NCI-H524 treated with DMSO at 0.1 percent for 48 hours (cell line): ENCODE measurements around the gene CCDC14.
"Not testable (repeated sequence)": the region's sequence is repeated elsewhere in the genome, so short reads cannot be mapped to it uniquely, and the experiment has no call there.

Experiments used
- DNase-seq: peaks from one replicate; lab custom pipeline; 2025; lab: John Stamatoyannopoulos, UW

The CCDC14 gene

GRCh38 chr3:123966799-123967198 lies 5.8 kb upstream of the CCDC14 start:
- not testable (repeated sequence) for DNase-seq

GRCh38 chr3:123964793-123965192 lies 3.8 kb upstream of the CCDC14 start:
- DNase-seq: not testable (repeated sequence)

- no peak for DNase-seq
These were observed 453 bp upstream of the CCDC14 start for GRCh38 chr3:123961508-123961856.

DNA sequence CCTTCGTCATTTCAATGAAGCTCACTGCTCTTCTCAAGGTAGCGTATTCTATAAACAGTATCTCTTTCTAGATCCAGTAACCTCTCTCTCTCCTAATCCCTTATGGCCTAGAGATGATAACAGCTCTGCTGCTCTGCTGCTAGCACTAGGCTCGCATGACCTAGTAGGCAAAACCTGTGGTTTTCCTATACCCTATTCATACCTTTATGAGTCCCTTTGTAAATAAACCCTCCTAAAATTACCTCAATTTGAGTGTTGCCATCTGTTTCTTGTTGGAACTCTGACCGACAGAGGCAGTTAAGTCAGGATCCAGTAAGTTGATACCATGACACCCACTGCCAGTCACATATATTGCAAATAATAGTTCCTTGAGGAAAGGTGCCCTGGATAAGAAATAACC lies 7.3 kb downstream of the CCDC14 start:
- peak; percentile 95 for DNase-seq

- no peak for DNase-seq
These were observed 8.0 kb downstream of the CCDC14 start for GRCh38 chr3:123952844-123953520.

GRCh38 chr3:123951522-123952447 lies 9.2 kb downstream of the CCDC14 start:
- DNase-seq: no peak

GRCh38 chr3:123949641-123950040 lies 11.4 kb downstream of the CCDC14 start:
- DNase-seq: no peak

- no peak for DNase-seq
These were observed 12.6 kb downstream of the CCDC14 start for GRCh38 chr3:123948449-123948848.

DNA sequence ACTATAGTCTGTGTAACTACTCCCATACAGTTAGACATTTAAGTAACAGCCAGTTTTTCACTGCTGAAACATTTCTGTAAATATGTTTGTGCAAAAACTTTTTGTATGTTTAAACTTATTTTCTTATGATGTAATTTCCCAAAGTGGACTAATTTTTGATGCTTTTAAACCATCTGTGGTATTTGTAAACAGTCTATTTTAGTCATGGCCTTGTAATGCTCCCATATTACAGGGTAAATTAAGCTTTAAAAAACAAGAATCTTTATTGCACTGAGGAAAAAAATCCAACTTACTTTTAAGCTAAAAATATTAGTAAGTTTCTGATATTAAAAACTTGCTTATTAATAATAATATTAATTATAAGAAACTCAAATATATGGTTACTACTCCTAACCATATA lies 13.5 kb downstream of the CCDC14 start:
- DNase-seq: no peak

- DNase-seq: no peak
These were observed 19.5 kb downstream of the CCDC14 start for GRCh38 chr3:123941542-123941941.

GRCh38 chr3:123941121-123941520 lies 19.9 kb downstream of the CCDC14 start:
- no peak for DNase-seq

DNA sequence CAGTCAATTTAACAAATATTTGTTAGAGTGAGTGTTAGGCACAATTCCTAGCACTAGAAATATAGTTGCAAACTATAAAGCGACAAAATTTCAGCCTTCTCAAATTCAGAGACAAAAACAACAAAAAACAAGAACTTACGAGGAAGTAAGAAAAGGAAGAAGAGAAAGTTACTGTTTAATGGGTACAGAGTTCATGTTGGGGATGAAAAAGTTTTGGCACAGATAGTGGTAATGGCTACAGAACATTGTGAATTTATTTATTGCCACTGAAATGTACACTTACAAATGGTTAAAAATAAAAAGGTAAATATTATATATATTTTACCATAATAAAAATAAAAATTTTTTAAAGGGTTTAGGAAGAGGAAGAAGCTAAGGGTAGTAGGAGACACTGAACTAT lies 21.3 kb downstream of the CCDC14 start:
- DNase-seq: no peak

- no peak for DNase-seq
These were observed 24.6 kb downstream of the CCDC14 start for GRCh38 chr3:123936400-123936799.

GRCh38 chr3:123935830-123936229 lies 25.2 kb downstream of the CCDC14 start:
- no peak for DNase-seq

DNA sequence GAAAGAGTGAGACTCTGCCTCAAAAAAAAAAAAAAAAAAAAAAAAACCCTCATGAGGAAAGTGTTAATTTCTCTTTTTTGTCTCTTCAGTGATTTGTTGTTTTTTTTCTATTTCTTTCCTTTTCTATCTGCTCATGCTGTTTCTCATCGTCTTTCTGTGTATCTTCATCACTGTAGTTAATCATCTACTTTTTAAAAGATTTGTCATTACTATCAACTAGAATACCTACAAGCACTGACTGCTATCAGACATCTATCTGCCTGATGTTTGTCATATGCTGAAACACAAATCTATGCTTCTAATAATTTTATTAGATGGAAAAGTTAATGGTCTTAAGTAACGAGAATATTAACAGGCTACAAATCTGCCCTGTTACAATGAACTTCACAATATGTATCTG lies 26.8 kb downstream of the CCDC14 start:
- no peak for DNase-seq

DNA sequence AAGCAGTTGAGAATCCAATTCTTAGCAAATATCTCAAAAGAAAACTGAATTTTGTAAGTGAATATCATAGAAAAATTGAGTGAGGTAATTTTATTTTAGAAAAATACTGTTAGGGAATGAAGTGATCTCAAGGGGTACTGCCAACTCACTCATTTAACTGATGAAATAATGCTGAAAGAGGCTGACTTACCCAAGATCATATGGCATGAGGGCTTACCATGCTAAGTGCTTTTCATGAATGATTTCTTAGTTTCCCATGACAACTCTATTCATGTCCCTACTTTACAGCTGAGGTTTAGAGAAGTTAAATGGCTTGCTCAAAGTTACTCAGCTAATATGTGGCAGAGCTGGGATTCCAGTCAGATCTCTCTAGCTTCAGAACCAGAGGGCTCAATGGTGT lies 30.6 kb downstream of the CCDC14 start:
- DNase-seq: no peak

- no peak for DNase-seq
These were observed 31.7 kb downstream of the CCDC14 start for GRCh38 chr3:123929325-123929724.

DNA sequence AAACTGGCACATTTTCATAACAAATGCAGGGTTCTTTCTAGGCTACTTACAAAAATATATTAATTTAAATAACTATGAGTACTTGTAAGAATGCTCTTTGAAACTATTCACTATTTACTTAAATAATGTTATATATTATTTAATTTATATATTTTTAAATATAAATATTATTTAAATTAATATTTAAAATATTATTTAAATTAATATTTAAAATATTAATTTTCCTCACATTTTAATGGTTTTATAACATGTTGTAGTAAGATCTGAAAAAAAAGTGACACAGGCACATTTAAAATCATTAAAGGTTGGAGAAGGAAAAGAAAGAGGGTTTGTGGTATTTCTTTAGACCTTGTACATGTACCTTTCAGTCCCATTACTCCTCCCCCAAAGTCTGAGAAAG lies 34.6 kb downstream of the CCDC14 start:
- no peak for DNase-seq

DNA sequence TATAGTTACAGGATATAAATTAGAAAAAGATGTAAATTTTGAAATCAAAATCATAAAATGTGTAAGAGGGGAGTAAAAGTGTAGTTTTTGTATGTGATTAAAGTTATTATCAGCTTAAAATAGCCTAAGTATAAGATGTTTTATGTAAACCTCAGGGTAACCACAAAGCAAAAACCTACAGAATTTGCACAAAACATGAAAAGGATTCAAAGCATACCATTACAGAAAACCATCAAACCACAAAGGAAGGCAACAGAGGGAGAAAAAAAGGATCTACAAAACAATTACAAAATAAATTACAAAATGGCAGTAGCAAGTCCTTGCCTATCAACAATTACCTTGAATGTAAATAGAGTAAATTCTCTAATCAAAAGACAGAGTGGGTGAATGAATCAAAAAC lies 40.2 kb downstream of the CCDC14 start:
- DNase-seq: no peak

DNA sequence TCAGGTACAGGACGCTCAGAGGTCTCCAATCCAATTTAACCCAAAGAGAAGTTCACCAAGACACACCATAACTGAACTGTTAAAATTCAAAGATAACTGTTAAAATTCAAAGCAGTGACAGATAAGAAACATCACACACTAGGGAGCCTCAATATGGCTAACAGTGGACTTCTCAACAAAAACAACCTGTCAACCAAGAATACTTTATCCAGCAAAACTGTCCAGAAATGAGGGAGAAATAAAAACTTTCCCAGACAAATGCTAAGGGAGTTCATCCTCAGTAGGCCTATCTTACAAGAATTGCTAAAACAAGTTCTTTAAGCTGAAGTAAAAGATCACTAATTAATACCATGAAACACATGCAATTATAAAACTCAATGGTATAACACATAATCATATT lies 40.6 kb downstream of the CCDC14 start:
- DNase-seq: no peak

GRCh38 chr3:123919353-123919752 lies 41.7 kb downstream of the CCDC14 start:
- no peak for DNase-seq

GRCh38 chr3:123914829-123915228 lies 46.2 kb downstream of the CCDC14 start:
- DNase-seq: no peak

DNA sequence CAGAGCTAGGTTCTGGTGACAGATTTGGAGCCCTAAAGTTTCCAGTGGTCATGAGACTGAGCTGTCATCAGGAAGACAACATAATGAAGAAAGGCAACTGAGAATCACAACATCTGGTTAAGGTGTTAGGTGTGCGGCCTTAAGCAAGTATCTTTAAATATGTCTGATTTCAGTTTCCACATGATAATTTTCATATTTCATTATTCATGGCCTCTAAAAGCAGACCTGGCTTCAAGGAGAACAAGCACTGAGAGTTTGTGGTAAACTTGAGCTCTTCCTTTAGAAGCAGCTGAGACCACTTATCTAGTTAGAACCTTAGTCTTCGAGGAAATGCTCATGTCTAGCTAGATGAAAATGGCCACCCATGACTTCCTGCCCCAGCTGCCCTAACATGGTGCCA lies 51.2 kb downstream of the CCDC14 start:
- DNase-seq: no peak

- no peak for DNase-seq
These were observed 53.3 kb downstream of the CCDC14 start for GRCh38 chr3:123907720-123908119.
